ENCODE data around the gene MAML3.

DNA sequence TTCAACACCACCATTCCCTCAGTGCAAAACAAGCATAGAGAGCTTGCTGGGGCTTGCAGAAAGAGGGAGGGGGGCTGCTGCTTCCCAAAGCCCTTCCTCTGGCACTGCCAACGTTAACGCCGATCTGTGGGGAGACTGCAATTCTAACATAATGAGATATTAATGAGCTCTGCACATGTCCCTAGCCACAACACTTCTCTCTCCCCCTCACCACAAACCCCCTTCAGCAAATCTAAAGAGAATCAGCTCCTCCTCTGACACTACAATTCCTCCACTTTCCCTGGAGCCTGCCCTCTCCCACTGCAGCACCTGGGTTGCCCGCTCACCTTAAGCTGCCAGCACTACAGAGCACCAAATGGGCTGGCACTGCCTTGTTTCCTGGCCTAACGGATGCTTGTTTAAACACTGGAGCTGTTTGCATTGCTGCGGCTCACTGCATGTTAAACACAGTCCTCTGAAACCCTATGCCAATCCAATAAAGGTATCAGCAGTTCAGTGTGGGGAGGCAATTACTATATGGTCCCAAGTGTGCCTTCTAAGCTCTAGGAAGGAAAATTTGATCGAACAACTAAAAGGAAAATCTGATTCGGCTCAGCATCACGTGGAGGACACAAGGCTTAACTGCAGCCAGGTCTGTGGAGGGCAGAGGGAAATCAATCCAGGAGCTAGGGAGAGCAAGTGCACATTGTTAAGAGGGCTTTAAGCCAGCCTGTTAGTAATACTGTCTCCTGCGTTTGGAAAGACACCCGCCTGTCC lies 232.4 kb downstream of the MAML3 start:
- TF ChIP-seq, protein P1, sequence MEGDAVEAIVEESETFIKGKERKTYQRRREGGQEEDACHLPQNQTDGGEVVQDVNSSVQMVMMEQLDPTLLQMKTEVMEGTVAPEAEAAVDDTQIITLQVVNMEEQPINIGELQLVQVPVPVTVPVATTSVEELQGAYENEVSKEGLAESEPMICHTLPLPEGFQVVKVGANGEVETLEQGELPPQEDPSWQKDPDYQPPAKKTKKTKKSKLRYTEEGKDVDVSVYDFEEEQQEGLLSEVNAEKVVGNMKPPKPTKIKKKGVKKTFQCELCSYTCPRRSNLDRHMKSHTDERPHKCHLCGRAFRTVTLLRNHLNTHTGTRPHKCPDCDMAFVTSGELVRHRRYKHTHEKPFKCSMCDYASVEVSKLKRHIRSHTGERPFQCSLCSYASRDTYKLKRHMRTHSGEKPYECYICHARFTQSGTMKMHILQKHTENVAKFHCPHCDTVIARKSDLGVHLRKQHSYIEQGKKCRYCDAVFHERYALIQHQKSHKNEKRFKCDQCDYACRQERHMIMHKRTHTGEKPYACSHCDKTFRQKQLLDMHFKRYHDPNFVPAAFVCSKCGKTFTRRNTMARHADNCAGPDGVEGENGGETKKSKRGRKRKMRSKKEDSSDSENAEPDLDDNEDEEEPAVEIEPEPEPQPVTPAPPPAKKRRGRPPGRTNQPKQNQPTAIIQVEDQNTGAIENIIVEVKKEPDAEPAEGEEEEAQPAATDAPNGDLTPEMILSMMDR (IDR thresholded peaks at IDR 0.05; ENCODE audit: low read depth, low read length, poor library complexity, severe bottlenecking): no peak
- TF ChIP-seq EZH2phosphoT487 (IDR thresholded peaks at IDR 0.05; ENCODE audit: borderline replicate concordance, low read length): no peak

All from DOHH2 (cell line).